Measurements from ENCODE around the gene HSD11B1.

Gene HSD11B1

DNA sequence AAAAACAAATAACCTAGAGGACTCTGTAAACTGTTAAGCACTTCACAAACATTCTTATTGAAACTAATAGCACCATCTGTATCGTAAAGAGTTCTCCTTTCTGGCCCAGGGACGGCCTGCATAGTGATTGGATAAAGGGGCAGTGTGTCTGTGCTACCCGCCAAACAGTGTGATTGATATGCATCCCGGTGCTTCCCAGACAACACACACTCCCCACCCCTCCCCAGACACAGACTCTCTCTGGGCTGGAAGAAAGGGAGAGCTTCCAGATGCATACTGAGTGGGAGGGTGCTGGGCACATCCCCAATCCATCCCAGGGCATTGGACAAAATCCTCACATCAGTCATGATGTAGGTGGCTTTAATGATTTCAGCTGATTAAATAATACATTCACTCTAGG lies 3.7 kb downstream of the HSD11B1 start:
- TF ChIP-seq TAF1 (IDR thresholded peaks at IDR 0.05; ENCODE audit: borderline replicate concordance, insufficient read depth, low read length), result no peak
- TF ChIP-seq SIN3A (IDR thresholded peaks at IDR 0.05; ENCODE audit: borderline replicate concordance, insufficient read depth, low read length), result no peak
- TF ChIP-seq REST (IDR thresholded peaks at IDR 0.05; ENCODE audit: insufficient read depth in 1 of 2, low read depth in 2 of 2, low read length in 2 of 2), result no peak
- no peak for TF ChIP-seq FOXP2 (optimal IDR thresholded peaks at IDR 0.05; ENCODE audit: borderline replicate concordance, extremely low read depth, extremely low read length, insufficient read depth)
- no peak for TF ChIP-seq POLR2AphosphoS5 (IDR thresholded peaks at IDR 0.05; ENCODE audit: low read depth, low read length)

GRCh38 chr1:209710093-209710492 lies 5.4 kb downstream of the HSD11B1 start:
- TF ChIP-seq FOXP2 (optimal IDR thresholded peaks at IDR 0.05; ENCODE audit: borderline replicate concordance, extremely low read depth, extremely low read length, insufficient read depth), result no peak

DNA sequence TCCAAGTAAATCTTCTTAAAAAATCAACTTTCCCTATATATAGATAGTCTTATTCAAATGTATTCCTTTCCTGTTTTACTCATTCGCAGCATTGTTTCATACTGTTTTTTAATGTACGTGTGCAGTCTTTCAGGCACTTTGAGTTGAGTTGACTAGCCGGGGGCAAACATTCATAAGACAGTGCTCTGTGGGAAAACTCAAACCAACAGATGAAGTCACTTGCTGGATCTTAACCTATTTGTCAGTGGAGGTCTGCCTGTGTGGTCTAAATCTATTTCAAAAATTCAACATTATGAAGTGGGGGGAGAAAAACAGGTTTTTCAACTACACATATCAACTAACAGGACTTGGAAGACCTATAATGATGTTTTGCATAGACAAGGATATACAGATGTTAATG lies 6.2 kb downstream of the HSD11B1 start:
- TF ChIP-seq SIN3A (IDR thresholded peaks at IDR 0.05; ENCODE audit: borderline replicate concordance, insufficient read depth, low read length) (no peak), FOXP2 (optimal IDR thresholded peaks at IDR 0.05; ENCODE audit: borderline replicate concordance, extremely low read depth, extremely low read length, insufficient read depth) (no peak), REST (IDR thresholded peaks at IDR 0.05; ENCODE audit: insufficient read depth in 1 of 2, low read depth in 2 of 2, low read length in 2 of 2) (no peak)

DNA sequence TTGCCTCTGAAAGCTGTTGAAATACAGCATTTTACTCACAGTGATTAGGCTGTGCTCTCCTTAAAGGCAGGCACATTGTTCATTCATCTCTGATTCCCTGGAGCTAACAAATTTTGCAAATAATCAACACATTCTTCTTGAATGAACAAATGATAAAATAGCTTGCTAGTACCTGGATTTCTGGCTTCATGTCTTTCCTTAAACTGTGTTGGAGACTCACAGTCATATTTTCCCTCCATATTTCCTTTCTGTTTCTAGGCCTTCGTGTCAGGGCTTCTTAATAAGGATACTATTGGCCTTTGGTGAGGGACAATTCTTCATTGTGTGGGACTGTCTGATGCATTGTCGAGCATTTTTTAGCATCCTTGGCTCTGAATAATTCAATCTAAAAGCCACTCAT lies 9.7 kb downstream of the HSD11B1 start:
- no peak for TF ChIP-seq FOXP2 (optimal IDR thresholded peaks at IDR 0.05; ENCODE audit: borderline replicate concordance, extremely low read depth, extremely low read length, insufficient read depth)
- TF ChIP-seq SIN3A (IDR thresholded peaks at IDR 0.05; ENCODE audit: borderline replicate concordance, insufficient read depth, low read length), result no peak
- no peak for TF ChIP-seq REST (IDR thresholded peaks at IDR 0.05; ENCODE audit: insufficient read depth in 1 of 2, low read depth in 2 of 2, low read length in 2 of 2)
- TF ChIP-seq TAF1 (IDR thresholded peaks at IDR 0.05; ENCODE audit: borderline replicate concordance, insufficient read depth, low read length), result no peak
- TF ChIP-seq POLR2AphosphoS5 (IDR thresholded peaks at IDR 0.05; ENCODE audit: low read depth, low read length), result no peak

DNA sequence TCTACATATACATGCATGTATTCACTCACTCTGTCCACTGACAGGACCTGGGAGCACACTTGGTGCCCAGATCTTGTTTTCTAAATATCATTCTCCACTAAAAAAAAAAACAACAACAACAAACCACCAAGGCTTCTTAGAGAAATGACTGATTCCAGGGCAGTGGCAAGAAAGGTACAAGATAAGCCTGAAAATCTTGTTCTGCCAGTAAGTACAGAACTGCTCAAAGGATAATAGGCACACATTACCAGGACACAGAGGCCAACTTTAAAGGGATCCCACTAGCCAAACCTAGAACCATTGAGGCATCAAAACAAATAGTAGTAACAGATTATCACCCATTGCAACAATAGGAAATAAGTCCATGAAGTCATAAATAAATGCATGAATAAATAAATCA lies 10.7 kb downstream of the HSD11B1 start:
- TF ChIP-seq FOXP2 (optimal IDR thresholded peaks at IDR 0.05; ENCODE audit: borderline replicate concordance, extremely low read depth, extremely low read length, insufficient read depth) (no peak), POLR2AphosphoS5 (IDR thresholded peaks at IDR 0.05; ENCODE audit: low read depth, low read length) (no peak), SIN3A (IDR thresholded peaks at IDR 0.05; ENCODE audit: borderline replicate concordance, insufficient read depth, low read length) (no peak), REST (IDR thresholded peaks at IDR 0.05; ENCODE audit: insufficient read depth in 1 of 2, low read depth in 2 of 2, low read length in 2 of 2) (no peak), TAF1 (IDR thresholded peaks at IDR 0.05; ENCODE audit: borderline replicate concordance, insufficient read depth, low read length) (no peak)
